Left lung (tissue), 10 donors: ENCODE results near the gene DNAJC15. TPM values are rescaled to one million over a fixed set of nuclear protein-coding genes. Genes with fewer than 3 reads are reported as not detected.

Source experiments
- ATAC-seq: fragments of 200-7000 bp; cut with Tn5 transposase; one replicate; pipeline ENCODE4 v1.9.1; 2020; ENCODE audit warnings: moderate library complexity
- DNase-seq, 4 donors: peaks; one replicate each; pipeline ENCODE4 v3.0.0-alpha.2; 2013 to 2020
- H3K27ac ChIP-seq, 2 donors: fragments of 200-600 bp; sonication (generic) in 1 of 2; one replicate each; pipeline versions ENCODE4 v1.5.0 to v1.8.0; 2020 to 2021
- H3K27me3 ChIP-seq, 2 donors: fragments of 200-600 bp; sonication (generic) in 1 of 2; one replicate each; pipeline versions ENCODE4 v1.5.0 to v1.8.0; 2020 to 2021
- H3K36me3 ChIP-seq, 2 donors: fragments of 200-600 bp; sonication (generic) in 1 of 2; one replicate each; pipeline versions ENCODE4 v1.5.0 to v1.8.0; 2020 to 2021
- H3K4me1 ChIP-seq, 2 donors: fragments of 200-600 bp; one replicate each; pipeline ENCODE4 v1.8.0; 2021
- H3K4me3 ChIP-seq, 2 donors: fragments of 200-600 bp; sonication (generic) in 1 of 2; one replicate each; pipeline versions ENCODE4 v1.5.0 to v1.8.0; 2020 to 2021; ENCODE audit warnings: mild to moderate bottlenecking in 1 of 2
- H3K9me3 ChIP-seq, 2 donors: fragments of 200-600 bp; sonication (generic) in 1 of 2; one replicate each; pipeline versions ENCODE4 v1.5.0 to v1.8.0; 2020 to 2021
- intact Hi-C, 2 donors: fragments of 100-400 bp; cut with DNase I; formaldehyde crosslinking; loops; one replicate each; pipeline versions ENCODE4 v1.11.2 to v1.14.2; 2022
- polyA plus RNA-seq, 6 donors: library from polyadenylated mRNA; unstranded; fragments of 120-200 nt; gene quantifications; one replicate each; pipeline ENCODE4 v1.2.1, GENCODE V29; 2013; ENCODE audit not compliant: insufficient read length in 6 of 6
- total RNA-seq, 2 donors: library from RNA; stranded (reverse); fragmentation: NEBNext Ultra II Directional; extraction: Animal tissue kit (Norgen Biotek cat#: 25700); gene quantifications; one replicate each; pipeline ENCODE4 v1.2.1, GENCODE V29; 2021
- TF ChIP-seq, protein P1 (sequence below), 2 donors: fragments of 200-600 bp; sonication (generic) in 1 of 2; IDR thresholded peaks; one replicate each; pipeline versions ENCODE4 v1.5.0 to v1.8.0; 2021; ENCODE audit warnings: antibody characterized with exemption in 2 of 2
- donor health status: DM: no; HTN: yes; CAD: no.
- donor health status: DM: no; HTN: no; CAD: no.

Gene DNAJC15
- total and polyA plus RNA-seq, 8 donors = 12.8 to 28.5 (median 21.9) TPM

DNA sequence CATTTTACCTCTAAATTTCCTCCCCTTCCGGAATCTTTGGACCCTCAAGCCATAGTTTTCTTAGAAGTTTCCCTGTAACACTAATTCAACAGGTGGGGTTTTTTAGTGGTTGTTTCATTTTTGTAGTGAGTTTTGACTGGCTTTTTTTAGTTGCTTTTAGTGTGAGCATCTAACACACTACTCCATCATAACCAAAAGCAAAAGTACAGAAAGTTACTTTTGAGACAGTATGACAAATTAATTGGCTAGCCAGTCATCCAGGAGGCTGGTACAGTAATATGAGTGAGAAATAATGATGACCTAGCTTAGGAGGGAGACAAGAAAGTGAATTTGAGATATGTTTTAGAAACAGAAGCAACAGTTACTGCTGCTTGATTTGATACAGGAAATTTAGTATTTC lies 71.5 kb downstream of the DNAJC15 start:
- Histone ChIP-seq H3K4me1 (no peaks in the 10 kb centered on the region), H3K27me3 (no peaks in the 10 kb centered on the region), H3K27ac (no peak overlapping the region), H3K9me3 (peaks cover 0 to under 1% of the 10 kb centered on the region in 2 donors), H3K36me3 (no peaks in the 10 kb centered on the region), H3K4me3 (no peak overlapping the region)
- TF ChIP-seq, protein P1, sequence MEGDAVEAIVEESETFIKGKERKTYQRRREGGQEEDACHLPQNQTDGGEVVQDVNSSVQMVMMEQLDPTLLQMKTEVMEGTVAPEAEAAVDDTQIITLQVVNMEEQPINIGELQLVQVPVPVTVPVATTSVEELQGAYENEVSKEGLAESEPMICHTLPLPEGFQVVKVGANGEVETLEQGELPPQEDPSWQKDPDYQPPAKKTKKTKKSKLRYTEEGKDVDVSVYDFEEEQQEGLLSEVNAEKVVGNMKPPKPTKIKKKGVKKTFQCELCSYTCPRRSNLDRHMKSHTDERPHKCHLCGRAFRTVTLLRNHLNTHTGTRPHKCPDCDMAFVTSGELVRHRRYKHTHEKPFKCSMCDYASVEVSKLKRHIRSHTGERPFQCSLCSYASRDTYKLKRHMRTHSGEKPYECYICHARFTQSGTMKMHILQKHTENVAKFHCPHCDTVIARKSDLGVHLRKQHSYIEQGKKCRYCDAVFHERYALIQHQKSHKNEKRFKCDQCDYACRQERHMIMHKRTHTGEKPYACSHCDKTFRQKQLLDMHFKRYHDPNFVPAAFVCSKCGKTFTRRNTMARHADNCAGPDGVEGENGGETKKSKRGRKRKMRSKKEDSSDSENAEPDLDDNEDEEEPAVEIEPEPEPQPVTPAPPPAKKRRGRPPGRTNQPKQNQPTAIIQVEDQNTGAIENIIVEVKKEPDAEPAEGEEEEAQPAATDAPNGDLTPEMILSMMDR (IDR thresholded peaks at IDR 0.05) = no peak
- intact Hi-C loops = loop anchor here in 1 of 2 donors (10.0 kb wide), 1 partner anchor 780 kb away; the partner anchor contains the start of genes CCDC122 and LACC1
- DNase-seq = no peak
- ATAC-seq = no peak

DNA sequence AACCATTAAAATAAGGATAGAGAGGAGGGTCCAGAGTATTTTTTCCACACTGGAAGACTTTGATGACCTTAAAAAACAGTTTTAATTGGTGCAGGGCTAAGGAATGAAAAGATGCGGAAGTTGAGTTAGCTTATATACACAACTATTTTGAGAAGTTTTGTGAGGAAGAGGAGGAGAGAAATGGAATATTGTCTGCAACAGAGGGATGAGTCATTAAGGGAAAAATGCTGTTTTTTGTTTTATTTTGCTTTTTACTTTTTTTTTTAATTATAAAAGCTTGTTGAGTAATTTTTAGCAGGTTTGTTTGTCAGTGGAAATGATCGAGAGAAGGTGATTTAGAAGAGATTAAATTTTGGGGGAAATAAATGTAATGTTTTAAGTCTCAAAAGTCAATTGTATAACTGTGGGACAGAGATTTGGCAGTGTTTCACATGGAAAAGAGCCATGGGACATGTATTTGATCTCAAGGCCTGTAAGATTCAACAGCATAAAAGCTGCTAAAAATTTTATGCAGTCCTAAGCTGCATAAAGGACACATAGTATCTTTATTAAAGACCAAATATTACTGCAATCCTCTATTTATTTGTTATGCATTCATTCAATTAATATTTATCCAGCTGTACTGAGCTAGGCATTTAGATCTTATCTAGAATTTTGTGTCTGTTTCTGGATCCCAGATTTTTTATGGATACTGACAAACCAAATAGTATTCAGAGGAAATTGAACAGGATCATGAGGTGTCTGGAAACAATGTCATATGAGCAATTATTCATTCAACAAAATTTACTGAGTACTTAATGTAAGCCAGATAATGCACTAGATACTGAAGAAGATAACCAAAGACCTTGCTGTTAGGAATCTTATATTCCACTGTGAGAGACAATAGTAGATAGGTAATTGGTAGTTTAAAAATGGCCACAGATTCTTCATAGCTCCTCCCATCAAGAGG lies 72.7 kb downstream of the DNAJC15 start:
- Histone ChIP-seq H3K4me1 (no peaks in the 10 kb centered on the region), H3K36me3 (no peaks in the 10 kb centered on the region), H3K9me3 (peaks cover 0 to 5% of the 10 kb centered on the region in 2 donors), H3K27me3 (no peaks in the 10 kb centered on the region), H3K27ac (no peak overlapping the region), H3K4me3 (no peak overlapping the region)
- intact Hi-C loops = loop anchor here in 1 of 2 donors (10.0 kb wide), 1 partner anchor 779 kb away; the partner anchor contains the start of genes CCDC122 and LACC1
- DNase-seq (peak in 2 of 4 donors; percentile 26 to 47), ATAC-seq (no peak)
- TF ChIP-seq, protein P1 (IDR thresholded peaks at IDR 0.05) = no peak

DNA sequence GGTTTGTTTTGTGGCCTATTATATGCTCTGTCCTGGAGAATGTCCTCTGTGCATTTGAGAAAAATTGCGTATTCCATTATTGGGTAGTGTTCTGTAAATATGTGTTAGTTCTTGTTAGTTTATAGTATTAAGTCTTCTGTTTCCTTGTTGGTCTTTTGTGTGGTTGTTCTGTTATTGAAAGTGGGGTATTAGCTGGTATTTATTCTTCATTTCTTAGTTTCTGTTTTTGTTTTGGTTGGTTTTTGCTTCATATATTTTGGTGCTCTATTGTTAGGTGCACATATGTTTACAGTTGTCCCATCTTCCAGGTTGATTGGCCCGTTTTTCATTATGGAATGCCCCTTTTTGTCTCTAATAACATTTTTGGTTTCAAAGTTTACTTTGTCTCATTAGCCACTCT lies 77.3 kb downstream of the DNAJC15 start:
- no peak for ATAC-seq
- intact Hi-C loops = no loop called here
- no peak for DNase-seq
- TF ChIP-seq, protein P1 (IDR thresholded peaks at IDR 0.05) = no peak
- Histone ChIP-seq H3K4me3 (no peak overlapping the region), H3K36me3 (no peaks in the 10 kb centered on the region), H3K9me3 (peaks cover 0 to 12% of the 10 kb centered on the region in 2 donors), H3K27ac (no peak overlapping the region), H3K27me3 (no peaks in the 10 kb centered on the region), H3K4me1 (no peaks in the 10 kb centered on the region)

GRCh38 chr13:43102304-43102703 lies 78.9 kb downstream of the DNAJC15 start:
- no peak for ATAC-seq
- Histone ChIP-seq H3K4me1 (no peaks in the 10 kb centered on the region), H3K36me3 (no peaks in the 10 kb centered on the region), H3K27me3 (no peaks in the 10 kb centered on the region), H3K27ac (no peak overlapping the region), H3K4me3 (no peak overlapping the region), H3K9me3 (peaks cover 0 to 12% of the 10 kb centered on the region in 2 donors)
- intact Hi-C loops = no loop called here
- TF ChIP-seq, protein P1 (IDR thresholded peaks at IDR 0.05) = no peak
- DNase-seq = no peak

DNA sequence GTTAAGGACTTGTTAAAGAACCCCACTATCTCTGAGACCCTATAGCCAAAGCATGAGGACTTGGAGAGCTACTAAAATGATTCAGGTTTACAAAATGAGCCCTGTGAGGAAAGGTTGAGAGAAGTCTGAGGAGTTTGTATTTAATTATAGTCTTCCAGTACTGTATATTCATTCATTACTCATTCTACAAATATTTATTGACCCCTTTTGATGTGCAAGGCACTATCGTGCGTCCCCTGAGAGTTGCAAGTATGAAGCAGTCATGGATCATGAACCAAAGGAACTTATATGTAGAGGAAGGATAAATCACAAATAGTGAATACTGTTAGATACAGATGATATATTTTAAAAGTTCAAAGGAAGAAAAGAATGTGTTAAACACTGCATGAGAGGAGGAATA lies 84.4 kb downstream of the DNAJC15 start:
- H3K4me3 ChIP-seq = no peak overlapping the region
- no peaks in the 10 kb centered on the region for H3K36me3 ChIP-seq
- H3K9me3 ChIP-seq = no peaks in the 10 kb centered on the region
- DNase-seq = no peak
- ATAC-seq = no peak
- H3K27me3 ChIP-seq = no peaks in the 10 kb centered on the region
- H3K4me1 ChIP-seq = no peaks in the 10 kb centered on the region
- no peak overlapping the region for H3K27ac ChIP-seq
- intact Hi-C loops = no loop called here
- TF ChIP-seq, protein P1 (IDR thresholded peaks at IDR 0.05) = no peak
